22Rv1 (cell line): Measurements from ENCODE around the gene GSS.

Source experiments
- H3K27ac ChIP-seq: fragments of 450-650 bp; 2 replicates; pipeline ENCODE4 v1.5.1; 2017
- CTCF ChIP-seq: fragments of 450-650 bp; IDR thresholded peaks from 2 replicates; pipeline ENCODE4 v1.5.1; 2017; ENCODE audit warnings: mild to moderate bottlenecking
- ZFX ChIP-seq: fragments of 450-650 bp; IDR thresholded peaks from 2 replicates; pipeline ENCODE4 v1.6.1; 2017; ENCODE audit warnings: antibody characterized with exemption, borderline replicate concordance

The GSS gene

DNA sequence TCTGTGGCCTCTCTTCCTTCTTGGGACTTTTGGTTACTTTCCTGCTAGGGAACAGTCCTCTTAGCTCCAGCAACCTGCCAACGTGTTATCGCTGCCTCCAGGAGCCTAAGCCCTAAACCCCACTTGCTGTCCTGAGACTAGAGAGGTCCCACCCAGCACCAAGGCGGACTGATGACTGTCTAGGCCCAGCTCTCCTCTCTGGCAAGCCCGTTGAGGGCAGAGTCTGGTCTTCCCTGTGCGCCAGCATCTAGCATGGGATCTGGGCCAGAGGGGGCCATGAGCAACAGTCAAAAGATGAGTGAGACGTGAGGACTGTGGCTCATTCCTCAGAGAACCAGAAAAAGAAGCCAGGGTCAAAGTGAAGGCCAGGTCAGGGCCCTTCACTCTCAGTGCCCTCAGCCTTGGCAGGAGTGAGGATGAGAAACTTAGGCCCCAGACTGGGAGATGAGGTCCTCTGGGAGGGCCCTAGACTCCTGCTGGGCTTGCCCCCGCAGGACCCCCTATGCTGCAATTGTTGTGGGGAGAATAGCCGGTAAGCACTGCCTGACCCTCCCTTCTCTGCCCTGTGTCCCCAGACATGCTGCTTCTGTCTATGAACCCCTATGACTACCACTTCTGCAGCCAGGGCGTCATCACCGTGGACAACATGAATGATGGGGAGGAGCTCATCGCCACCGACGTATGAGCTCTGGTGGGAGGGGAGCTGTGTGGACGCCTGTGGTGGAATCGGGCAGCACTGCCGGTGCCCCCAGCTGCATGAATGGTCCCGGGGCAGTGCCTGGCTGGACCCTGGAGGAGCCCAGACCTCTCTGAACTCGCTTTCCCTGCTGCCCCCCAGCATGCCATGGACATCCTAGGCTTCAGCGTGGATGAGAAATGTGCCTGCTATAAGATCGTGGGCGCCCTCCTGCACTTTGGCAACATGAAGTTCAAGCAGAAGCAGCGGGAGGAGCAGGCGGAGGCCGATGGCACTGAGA, 31.0 kb upstream of the GSS start:
- TF ChIP-seq ZFX (no peak), CTCF (no peak)
- no peak overlapping the region for H3K27ac ChIP-seq

- no peak overlapping the region for H3K27ac ChIP-seq
- TF ChIP-seq ZFX (no peak), CTCF (no peak)
Observed at GRCh38 chr20:34985461-34986310, 30.1 kb upstream of the GSS start.

- H3K27ac ChIP-seq, result no peak overlapping the region
- TF ChIP-seq CTCF, result no peak
- TF ChIP-seq ZFX, result no peak
Observed at GRCh38 chr20:34984756-34985261, 29.2 kb upstream of the GSS start.

DNA sequence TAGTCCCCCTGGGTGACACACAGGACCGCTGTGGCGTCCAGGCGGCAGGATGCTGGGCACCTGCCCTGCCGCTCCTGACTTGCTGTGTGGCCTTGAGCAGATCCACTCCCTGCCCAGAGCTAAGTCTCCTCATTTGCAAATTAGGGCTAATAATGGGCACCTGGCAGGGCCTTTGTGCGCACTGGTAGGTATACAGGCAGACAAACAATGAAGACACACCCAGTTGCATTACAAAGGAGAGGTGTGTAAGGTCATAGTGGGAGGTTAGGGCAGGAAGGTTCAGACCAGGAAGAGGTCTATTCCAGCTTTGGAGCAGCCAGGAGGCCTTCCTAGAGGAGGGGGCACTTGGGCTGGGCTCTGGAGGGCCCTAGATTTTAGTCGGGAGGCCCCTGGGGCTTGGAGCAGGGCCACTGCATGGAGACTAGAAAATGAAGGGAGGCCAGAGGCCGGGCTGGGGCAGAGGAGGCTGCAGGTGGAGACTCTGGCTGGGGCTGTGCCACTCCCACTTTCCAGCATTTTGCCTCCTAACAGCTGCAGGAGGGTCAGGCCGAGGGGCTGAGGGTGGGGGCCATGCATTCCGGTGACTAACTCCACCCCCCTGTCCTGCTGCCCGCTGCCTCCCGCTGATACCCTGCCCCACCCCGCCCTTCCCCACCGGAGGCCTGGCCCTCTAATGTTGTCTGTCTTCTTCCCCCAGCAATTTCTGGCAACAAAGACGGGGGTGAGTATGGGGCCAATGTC, 28.6 kb upstream of the GSS start:
- TF ChIP-seq CTCF (no peak), ZFX (no peak)
- H3K27ac ChIP-seq, result no peak overlapping the region

- H3K27ac ChIP-seq, result no peak overlapping the region
- TF ChIP-seq CTCF (no peak), ZFX (no peak)
Observed at GRCh38 chr20:34983089-34983820, 27.6 kb upstream of the GSS start.
